HFFc6 (cell line): ENCODE data around the gene JAKMIP3. TPM values are rescaled to one million over a fixed set of nuclear protein-coding genes. Genes with fewer than 3 reads are reported as not detected.

Experiments used
- DNase-seq: peaks from one replicate; pipeline ENCODE4 v3.0.0-alpha.2; 2018
- H3K27ac Mint-ChIP-seq: 2 replicates; pipeline ENCODE4 v1.8.0; 2020; ENCODE audit warnings: mild to moderate bottlenecking, mixed read lengths
- H3K27me3 Mint-ChIP-seq: 2 replicates; pipeline ENCODE4 v1.8.0; 2021; ENCODE audit warnings: mild to moderate bottlenecking, moderate library complexity, mixed read lengths; ENCODE audit not compliant: insufficient read depth
- H3K36me3 Mint-ChIP-seq: 2 replicates; pipeline ENCODE4 v1.8.0; 2021; ENCODE audit warnings: low read depth, mixed read lengths
- H3K4me1 Mint-ChIP-seq: 2 replicates; pipeline ENCODE4 v1.8.0; 2020; ENCODE audit warnings: low read depth, mixed read lengths
- H3K4me3 Mint-ChIP-seq: 2 replicates; pipeline ENCODE4 v1.8.0; 2020; ENCODE audit warnings: mild to moderate bottlenecking, moderate library complexity, mixed read lengths
- H3K9me3 Mint-ChIP-seq: 2 replicates; pipeline ENCODE4 v1.8.0; 2020; ENCODE audit warnings: mild to moderate bottlenecking, mixed read lengths
- total RNA-seq, 6 experiments: library from RNA; stranded (reverse); fragmentation: NEBNext Ultra II Directional; extraction: Animal tissue kit (Norgen Biotek cat#: 25700); gene quantifications; 2 replicates in 1 of 6; 3 replicates in 5 of 6; pipeline ENCODE4 v1.2.3, GENCODE V29; 2021
- TF ChIP-seq, protein P1 (sequence below): fragments of 200-600 bp; sonication (generic); IDR thresholded peaks from 2 replicates; pipeline ENCODE4 v1.5.0; 2021; ENCODE audit warnings: antibody characterized with exemption, mild to moderate bottlenecking

The JAKMIP3 gene
- total RNA-seq, 6 experiments from 2014 or later, result 0.05 to 0.19 (median 0.13) TPM

DNA sequence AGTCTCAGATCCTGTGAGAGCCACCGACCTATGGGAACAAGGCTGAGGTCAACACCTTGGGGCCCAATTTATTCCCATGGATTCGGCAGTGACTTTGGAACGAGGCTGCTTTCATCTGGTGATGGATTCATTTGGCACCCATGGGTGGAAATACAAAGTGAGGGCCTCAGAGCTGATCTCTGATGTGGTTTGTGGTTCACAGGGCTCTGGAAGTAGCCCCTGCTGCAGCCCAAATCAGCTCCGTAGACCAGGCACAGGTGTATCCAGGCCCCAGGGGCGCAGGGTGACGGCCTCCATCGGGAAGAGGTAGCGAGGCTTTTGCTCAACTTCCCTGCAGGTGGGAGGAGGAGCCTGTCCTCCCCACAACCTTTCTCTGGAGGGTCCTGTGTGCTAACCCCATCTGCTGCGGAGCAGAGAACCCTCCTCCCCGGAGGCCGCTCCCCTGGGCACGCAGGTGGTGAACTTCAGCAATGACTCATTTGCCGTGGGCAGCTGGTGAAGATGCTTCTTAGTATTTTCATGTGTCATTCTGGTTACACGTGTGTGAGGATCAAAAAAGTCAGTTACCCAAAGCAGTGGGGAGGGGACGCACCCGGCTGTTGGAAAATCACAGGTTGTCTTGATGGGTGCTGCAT lies 7.5 kb upstream of the JAKMIP3 start:
- TF ChIP-seq, protein P1, sequence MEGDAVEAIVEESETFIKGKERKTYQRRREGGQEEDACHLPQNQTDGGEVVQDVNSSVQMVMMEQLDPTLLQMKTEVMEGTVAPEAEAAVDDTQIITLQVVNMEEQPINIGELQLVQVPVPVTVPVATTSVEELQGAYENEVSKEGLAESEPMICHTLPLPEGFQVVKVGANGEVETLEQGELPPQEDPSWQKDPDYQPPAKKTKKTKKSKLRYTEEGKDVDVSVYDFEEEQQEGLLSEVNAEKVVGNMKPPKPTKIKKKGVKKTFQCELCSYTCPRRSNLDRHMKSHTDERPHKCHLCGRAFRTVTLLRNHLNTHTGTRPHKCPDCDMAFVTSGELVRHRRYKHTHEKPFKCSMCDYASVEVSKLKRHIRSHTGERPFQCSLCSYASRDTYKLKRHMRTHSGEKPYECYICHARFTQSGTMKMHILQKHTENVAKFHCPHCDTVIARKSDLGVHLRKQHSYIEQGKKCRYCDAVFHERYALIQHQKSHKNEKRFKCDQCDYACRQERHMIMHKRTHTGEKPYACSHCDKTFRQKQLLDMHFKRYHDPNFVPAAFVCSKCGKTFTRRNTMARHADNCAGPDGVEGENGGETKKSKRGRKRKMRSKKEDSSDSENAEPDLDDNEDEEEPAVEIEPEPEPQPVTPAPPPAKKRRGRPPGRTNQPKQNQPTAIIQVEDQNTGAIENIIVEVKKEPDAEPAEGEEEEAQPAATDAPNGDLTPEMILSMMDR, result no peak
- peaks cover under 1% of the 10 kb centered on the region; the same call in 1 of the 2 replicates for H3K4me1 Mint-ChIP-seq
- no peaks in the 10 kb centered on the region for H3K36me3 Mint-ChIP-seq
- H3K27me3 Mint-ChIP-seq, result peaks cover 29% of the 10 kb centered on the region
- no peak overlapping the region for H3K4me3 Mint-ChIP-seq
- H3K27ac Mint-ChIP-seq, result no peak overlapping the region
- DNase-seq, result no peak
- peaks cover 9% of the 10 kb centered on the region for H3K9me3 Mint-ChIP-seq

DNA sequence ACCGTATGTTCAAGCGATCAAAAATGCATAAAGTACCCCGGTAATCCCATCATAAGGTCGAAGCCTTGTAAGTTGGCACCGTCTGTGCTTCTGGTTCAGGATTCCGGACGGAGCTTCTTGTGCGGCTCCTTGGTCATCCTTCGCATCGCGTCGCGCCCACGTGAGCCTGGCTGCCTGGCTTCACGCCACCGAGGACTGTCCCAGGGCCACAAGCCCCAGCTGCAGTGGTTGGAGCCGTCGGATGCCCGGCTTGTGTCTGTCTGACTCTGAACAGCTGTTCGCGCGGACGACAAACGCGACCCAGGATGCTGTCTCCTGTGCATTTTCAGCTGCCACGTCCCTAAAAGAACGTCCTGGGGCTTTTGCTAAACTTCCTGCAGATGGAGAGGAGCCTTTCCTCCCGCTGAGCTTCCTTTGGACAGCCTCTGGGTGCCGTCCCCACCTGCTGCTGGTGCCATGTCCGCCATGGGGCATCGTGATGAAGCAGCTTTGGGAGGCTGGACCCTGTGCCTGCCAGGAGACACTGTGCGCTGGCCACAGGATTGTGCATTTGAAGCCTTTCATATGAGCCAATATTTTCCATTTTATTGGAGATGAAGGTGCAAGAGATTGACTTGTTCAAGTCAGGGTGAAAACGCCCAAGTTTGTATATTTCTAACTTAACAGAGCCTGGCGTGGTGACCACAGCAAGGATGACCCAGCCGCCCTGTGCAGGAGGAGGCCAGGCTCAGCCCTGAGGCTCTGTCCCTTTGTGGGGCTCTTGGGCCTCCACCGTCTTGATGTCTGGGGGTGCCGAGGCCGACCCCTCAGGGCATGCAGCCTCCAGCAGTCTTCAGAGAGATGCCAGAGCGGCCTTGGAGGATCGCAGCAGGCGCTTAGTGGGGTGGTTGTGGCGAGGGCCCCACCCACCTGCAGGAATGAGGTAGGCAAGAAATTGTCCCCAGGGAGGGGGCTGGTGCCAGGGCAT lies 6.7 kb upstream of the JAKMIP3 start:
- no peak for DNase-seq
- peaks cover 27% of the 10 kb centered on the region for H3K27me3 Mint-ChIP-seq
- H3K27ac Mint-ChIP-seq, result no peak overlapping the region
- TF ChIP-seq, protein P1, result no peak
- H3K4me3 Mint-ChIP-seq, result no peak overlapping the region
- peaks cover under 1% of the 10 kb centered on the region; the same call in 1 of the 2 replicates for H3K9me3 Mint-ChIP-seq
- peaks cover 6% of the 10 kb centered on the region; the same call in 1 of the 2 replicates for H3K4me1 Mint-ChIP-seq
- H3K36me3 Mint-ChIP-seq, result no peaks in the 10 kb centered on the region

DNA sequence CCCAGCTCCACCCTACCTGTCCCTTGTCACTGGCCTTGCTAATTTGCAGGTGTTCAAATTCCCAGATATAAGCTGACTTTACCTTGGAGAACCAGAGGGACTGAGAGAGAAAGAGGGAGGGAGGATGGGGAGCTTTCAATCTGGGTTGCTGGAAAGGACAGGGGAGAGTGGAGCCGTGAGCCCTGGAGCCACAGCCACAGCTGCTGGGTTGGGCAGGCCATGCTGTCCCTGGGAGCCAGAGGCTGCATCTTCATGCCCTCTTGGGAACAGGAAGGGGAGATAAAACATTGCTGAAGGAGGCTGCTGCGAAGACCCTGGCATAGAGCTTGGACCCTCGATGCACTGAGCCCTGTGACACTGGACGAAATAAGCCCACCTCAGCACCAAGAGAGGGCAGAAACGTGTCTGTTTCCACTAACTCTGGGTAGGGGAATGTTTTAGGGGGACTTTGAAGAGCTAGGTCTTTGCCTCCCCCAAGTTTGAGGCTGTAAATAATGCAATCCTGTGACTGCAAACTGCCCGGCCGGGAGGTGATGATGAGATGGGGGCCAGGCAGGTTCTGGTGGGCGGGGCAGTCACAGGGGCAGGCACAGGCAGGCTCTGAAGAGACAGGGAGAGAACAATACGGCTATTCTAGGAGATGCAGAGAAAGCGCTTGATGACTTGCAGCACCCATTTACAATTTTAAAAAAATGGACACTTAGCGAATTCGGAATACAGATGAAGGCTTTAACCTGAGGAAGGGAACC lies 5.8 kb upstream of the JAKMIP3 start:
- Mint-ChIP-seq H3K4me1 (peaks cover 6% of the 10 kb centered on the region; the same call in 1 of the 2 replicates), H3K36me3 (no peaks in the 10 kb centered on the region), H3K4me3 (no peak overlapping the region), H3K27ac (no peak overlapping the region), H3K9me3 (no peaks in the 10 kb centered on the region), H3K27me3 (peaks cover 26% of the 10 kb centered on the region)
- DNase-seq, result no peak
- TF ChIP-seq, protein P1, result no peak

DNA sequence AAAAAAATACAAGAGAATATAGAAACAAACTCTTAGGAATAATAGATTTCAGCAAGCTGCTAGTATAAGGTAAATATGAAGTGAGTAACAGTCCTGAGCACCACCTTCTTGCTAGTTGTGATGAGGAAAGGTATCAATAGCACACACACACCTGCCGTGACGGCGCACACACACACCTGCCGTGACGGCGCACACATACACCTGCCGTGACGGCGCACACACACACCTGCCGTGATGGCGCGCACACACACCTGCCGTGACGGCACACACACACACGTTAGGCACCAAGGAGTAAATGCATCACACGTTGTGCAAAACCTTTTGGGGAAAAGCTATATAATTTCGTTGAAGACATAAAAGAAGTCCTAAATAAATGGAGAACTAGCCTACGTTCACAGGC lies 4.7 kb upstream of the JAKMIP3 start:
- Mint-ChIP-seq H3K27me3 (peaks cover 22% of the 10 kb centered on the region), H3K4me3 (no peak overlapping the region), H3K9me3 (no peaks in the 10 kb centered on the region), H3K4me1 (peaks cover 15% of the 10 kb centered on the region), H3K27ac (no peak overlapping the region), H3K36me3 (no peaks in the 10 kb centered on the region)
- no peak for DNase-seq
- TF ChIP-seq, protein P1, result no peak

DNA sequence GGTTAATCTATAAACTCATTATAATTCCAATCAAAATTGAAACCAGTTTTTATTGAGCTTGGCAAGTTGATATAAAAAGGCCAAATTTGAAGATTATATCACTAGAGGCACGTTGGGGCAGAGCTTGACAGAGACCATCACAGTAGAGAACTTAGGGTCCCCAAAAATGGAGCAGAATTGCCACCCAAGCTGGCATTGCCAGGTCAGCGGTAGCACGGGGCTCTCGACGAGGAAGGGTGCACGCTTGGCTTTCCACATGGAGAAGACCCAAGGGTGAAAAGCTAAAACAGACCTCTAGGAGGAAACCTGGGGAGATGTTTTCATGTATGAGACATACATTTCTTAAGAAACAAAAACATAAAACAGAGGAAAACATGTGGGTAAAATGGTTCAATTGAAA lies 4.3 kb upstream of the JAKMIP3 start:
- Mint-ChIP-seq H3K9me3 (no peaks in the 10 kb centered on the region), H3K36me3 (no peaks in the 10 kb centered on the region), H3K4me3 (no peak overlapping the region), H3K27ac (no peak overlapping the region), H3K4me1 (peaks cover 19% of the 10 kb centered on the region), H3K27me3 (peaks cover 18% of the 10 kb centered on the region)
- DNase-seq, result no peak
- TF ChIP-seq, protein P1, result no peak; the same call in 1 of the 2 replicates
